GM12878 (cell line): ENCODE measurements around the gene ZBTB48. TPM values are rescaled to one million over a fixed set of nuclear protein-coding genes. Genes with fewer than 3 reads are reported as not detected.

Experiments used
- ATAC-seq: fragments of 200-7000 bp; cut with Tn5 transposase; 3 replicates; pipeline ENCODE4 v1.9.1; 2020; ENCODE audit warnings: mild to moderate bottlenecking, moderate library complexity
- BruUV-seq: library from RNA; stranded (reverse); fragments of 400-500 nt; replicated peaks from 2 replicates; lab custom pipeline; 2021; lab: Mats Ljungman, UMichigan
- CTCF ChIA-PET: fragments of 300-600 bp; sonication (Branson Sonifier 250); formaldehyde crosslinking; extraction: SDS; loops from one replicate; lab custom pipeline; 2021; ENCODE audit warnings: inconsistent platforms; lab: Yijun Ruan, JAX
- POLR2A ChIA-PET: fragments of 350-600 bp; formaldehyde crosslinking; extraction: SDS; loops from one replicate; lab custom pipeline; 2021; ENCODE audit warnings: inconsistent platforms; lab: Charles Lee
- RAD21 ChIA-PET: fragments of 300-600 bp; sonication (Branson Sonifier 250); formaldehyde crosslinking; loops from one replicate; lab custom pipeline; 2023; ENCODE audit warnings: antibody characterized with exemption; ENCODE audit not compliant: unreplicated experiment; lab: Charles Lee
- SMC1A ChIA-PET: fragments of 300-600 bp; sonication (Branson Sonifier 250); formaldehyde crosslinking; loops from one replicate; lab custom pipeline; 2023; ENCODE audit not compliant: unreplicated experiment, uncharacterized antibody; lab: Charles Lee
- DNase-seq: peaks from one replicate; pipeline ENCODE4 v3.0.0-alpha.2; 2011; ENCODE audit warnings: low read depth, low spot score
- FAIRE-seq: peaks from 3 replicates; lab custom pipeline; 2011; peaks lifted over from hg19 to GRCh38; lab: Jason Lieb, UNC
- H2AFZ ChIP-seq: 2 replicates; pipeline ENCODE4 v1.6.0; 2011; ENCODE audit warnings: low read depth, low read length, control low read depth; ENCODE audit not compliant: control insufficient read depth
- H3K27ac ChIP-seq: 2 replicates; pipeline ENCODE4 v1.5.1; 2011; ENCODE audit warnings: control low read depth; ENCODE audit not compliant: control insufficient read depth, insufficient read depth
- H3K27me3 ChIP-seq, 2 experiments: replicated peaks in 1 of 2; 2 replicates each; pipeline versions ENCODE4 v1.6.0 to v1.6.1; 2011; ENCODE audit warnings: low read length in 1 of 2; ENCODE audit not compliant: control insufficient read depth in 2 of 2, insufficient read depth in 2 of 2
- H3K36me3 ChIP-seq, 2 experiments: 2 replicates each; pipeline ENCODE4 v1.5.1; 2011; ENCODE audit warnings: low read length in 1 of 2; ENCODE audit not compliant: control insufficient read depth in 2 of 2, insufficient read depth in 2 of 2
- H3K4me1 ChIP-seq: 2 replicates; pipeline ENCODE4 v1.6.1; 2011; ENCODE audit warnings: mild to moderate bottlenecking, low read length, moderate library complexity, mixed read lengths; ENCODE audit not compliant: control insufficient read depth, insufficient read depth
- H3K4me2 ChIP-seq: 2 replicates; pipeline ENCODE4 v1.6.0; 2011; ENCODE audit warnings: control low read depth; ENCODE audit not compliant: control insufficient read depth, insufficient read depth
- H3K4me3 ChIP-seq: fragments of 200-600 bp; sonication (generic); 2 replicates; pipeline ENCODE4 v1.5.1; 2016
- H3K79me2 ChIP-seq: 2 replicates; pipeline ENCODE4 v1.6.0; 2011; ENCODE audit warnings: low read length; ENCODE audit not compliant: control insufficient read depth, insufficient read depth
- H3K9ac ChIP-seq: 2 replicates; pipeline ENCODE4 v1.8.0; 2011; ENCODE audit warnings: low read length, control low read depth, mixed read lengths; ENCODE audit not compliant: control insufficient read depth, insufficient read depth
- H3K9me3 ChIP-seq: replicated peaks from 3 replicates; pipeline ENCODE4 v1.5.1; 2011; ENCODE audit warnings: mild to moderate bottlenecking, low read length; ENCODE audit not compliant: control insufficient read depth, insufficient read depth
- H4K20me1 ChIP-seq: 2 replicates; pipeline ENCODE4 v1.6.0; 2011; ENCODE audit not compliant: control insufficient read depth, insufficient read depth
- CHD4 ChIP-seq: fragments of 200-600 bp; sonication (generic); IDR thresholded peaks from 2 replicates; pipeline ENCODE4 v1.6.1; 2016; ENCODE audit warnings: mild to moderate bottlenecking
- HCFC1 ChIP-seq: fragments of 150-350 bp; IDR thresholded peaks from 2 replicates; pipeline ENCODE4 v1.6.1; 2014; ENCODE audit warnings: low read length
- MEF2A ChIP-seq: IDR thresholded peaks from 2 replicates; pipeline ENCODE4 v1.6.1; 2011; ENCODE audit warnings: low read depth, mild to moderate bottlenecking, low read length, moderate library complexity; ENCODE audit not compliant: insufficient read depth
- NFXL1 ChIP-seq: fragments of 450-650 bp; IDR thresholded peaks from 2 replicates; pipeline ENCODE4 v1.6.1; 2017; ENCODE audit warnings: antibody characterized with exemption, mild to moderate bottlenecking, borderline replicate concordance
- RAD21 ChIP-seq: IDR thresholded peaks from 2 replicates; pipeline ENCODE4 v1.6.1; 2011; ENCODE audit warnings: mild to moderate bottlenecking, low read depth, low read length, moderate library complexity; ENCODE audit not compliant: insufficient read depth
- SMAD1 ChIP-seq: fragments of 450-650 bp; IDR thresholded peaks from 2 replicates; pipeline ENCODE4 v1.6.1; 2018; ENCODE audit warnings: mild to moderate bottlenecking, low read depth; ENCODE audit not compliant: partially characterized antibody
- TCF7 ChIP-seq: IDR thresholded peaks from 2 replicates; pipeline ENCODE4 v1.6.1; 2014; ENCODE audit warnings: antibody characterized with exemption, borderline replicate concordance
- ZNF622 ChIP-seq: fragments of 450-650 bp; IDR thresholded peaks from 2 replicates; pipeline ENCODE4 v1.6.1; 2017; ENCODE audit warnings: mild to moderate bottlenecking, inconsistent platforms
- WGBS: methylation state at CpG from one replicate; pipeline ENCODE4 v1.1.6; 2016; ENCODE audit warnings: low lambda C conversion rate; ENCODE audit not compliant: insufficient replicate concordance, insufficient coverage; ENCODE audit errors: missing lambda C conversion rate; 5-methylcytosine and 5-hydroxymethylcytosine counted together
- in situ Hi-C: fragments of 300-500 bp; cut with MboI; formaldehyde crosslinking; loops from 9 replicates; pipeline ENCODE4 v1.14.3; 2018; ENCODE audit warnings: mixed read lengths
- intact Hi-C: fragments of 100-400 bp; cut with micrococcal nuclease; formaldehyde crosslinking; loops from one replicate; pipeline ENCODE4 v1.14.2; 2022; ENCODE audit not compliant: unreplicated experiment
- polyA plus RNA-seq, 11 experiments: library from polyadenylated mRNA; depleted of rRNA in 4 of 11; unstranded in 6 of 11; stranded (reverse) in 5 of 11; fragments of >200 nt; fragmentation: Nextera tagmentation in 4 of 11; fragmentation: Illumina TruSeq in 1 of 11; extraction: Ambion mirVana in 4 of 11; extraction: Trizol in 1 of 11; gene quantifications; 1 replicate in 1 of 11; 2 replicates in 10 of 11; pipeline versions ENCODE4 v1.2.1 to v1.2.3, GENCODE V29; 2011 to 2016; ENCODE audit warnings: inconsistent platforms in 2 of 11, missing spikeins in 2 of 11, low read depth in 1 of 11
- total RNA-seq, 4 experiments: library from RNA; depleted of rRNA in 3 of 4; stranded (reverse); fragments of >200 nt in 3 of 4; fragmentation: Illumina TruSeq in 1 of 4; extraction: Trizol in 1 of 4; gene quantifications; 2 replicates each; pipeline versions ENCODE4 v1.2.1 to v1.2.3, GENCODE V29; 2013 to 2021
- TF ChIP-seq, protein P1 (sequence below): fragments of 450-650 bp; IDR thresholded peaks from 2 replicates; pipeline ENCODE4 v1.6.1; 2017; ENCODE audit warnings: low read depth, mild to moderate bottlenecking, moderate library complexity

The ZBTB48 gene
- total and polyA plus RNA-seq, 10 of the 15 experiments (the other 5 are each of a cell fraction or from before 2014, with no cell fraction given): 1.00 to 25.3 (median 16.7) TPM

DNA sequence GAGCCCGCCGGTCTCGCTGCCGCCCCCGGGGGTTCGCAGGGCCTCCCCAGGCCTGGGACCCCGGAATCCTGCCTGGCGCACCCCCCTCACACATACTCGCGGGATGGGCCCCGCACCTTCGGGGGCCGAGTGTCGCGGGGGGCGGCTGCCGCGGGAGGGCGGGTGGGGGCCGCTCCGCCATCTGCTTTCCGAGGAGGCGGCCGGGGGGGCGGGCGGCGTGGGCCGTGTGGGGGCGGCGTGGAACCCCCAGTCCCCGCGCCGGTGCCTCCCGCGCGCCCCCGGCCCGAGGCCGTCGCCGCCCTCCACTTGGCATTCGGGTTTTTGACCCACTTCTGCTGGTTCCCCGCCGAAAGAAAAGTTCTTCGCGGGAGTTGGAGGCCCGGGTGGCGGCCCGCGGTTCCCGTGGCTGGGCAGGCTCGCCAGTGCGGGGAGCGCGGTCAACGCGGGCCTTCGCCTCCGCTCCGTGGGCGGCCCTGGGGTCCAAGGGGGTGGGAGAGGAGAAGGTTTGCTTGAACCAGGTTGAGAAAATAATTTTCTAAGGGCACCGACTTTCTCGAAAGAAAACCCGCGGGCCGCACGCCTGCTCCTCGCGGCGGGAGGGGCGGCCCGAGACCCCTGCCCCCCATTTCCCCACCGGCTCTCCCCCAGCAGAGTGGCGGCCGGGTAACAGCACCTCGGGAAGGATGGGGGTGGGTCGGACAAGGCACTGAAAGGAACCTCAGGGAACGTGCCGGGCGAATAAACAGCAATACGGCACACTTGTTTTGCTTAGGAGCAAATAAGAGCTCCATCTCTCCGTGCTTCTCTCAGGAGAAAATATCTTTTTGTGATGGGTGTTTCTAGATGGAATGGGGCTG lies 35.4 kb downstream of the ZBTB48 start (continued):
- TF ChIP-seq MEF2A: no peak
- no peak for TF ChIP-seq TCF7
- no peak for TF ChIP-seq RAD21
- no peak for TF ChIP-seq NFXL1

DNA sequence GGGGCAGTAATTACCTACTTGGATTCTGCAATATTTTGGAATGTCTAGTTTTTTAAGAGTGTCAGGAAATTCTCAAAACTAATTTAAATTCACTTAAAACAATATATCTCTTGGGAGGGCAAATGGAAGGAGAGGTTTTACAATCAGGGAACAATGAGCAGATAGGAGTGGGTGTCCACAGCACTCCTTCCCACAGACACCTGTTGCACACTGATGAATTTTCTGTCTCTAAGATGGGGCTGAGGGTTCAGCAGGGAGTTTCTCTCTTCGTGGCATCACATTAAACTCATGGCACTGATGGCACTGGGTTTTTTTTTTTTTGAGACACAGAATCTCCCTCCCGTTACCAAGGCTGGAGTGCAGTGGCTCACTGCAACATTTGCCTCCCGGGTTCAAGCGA lies 39.3 kb downstream of the ZBTB48 start:
- in situ Hi-C loops: no loop called here
- H3K4me2 ChIP-seq: no peak overlapping the region
- TF ChIP-seq HCFC1: no peak
- TF ChIP-seq, protein P1, sequence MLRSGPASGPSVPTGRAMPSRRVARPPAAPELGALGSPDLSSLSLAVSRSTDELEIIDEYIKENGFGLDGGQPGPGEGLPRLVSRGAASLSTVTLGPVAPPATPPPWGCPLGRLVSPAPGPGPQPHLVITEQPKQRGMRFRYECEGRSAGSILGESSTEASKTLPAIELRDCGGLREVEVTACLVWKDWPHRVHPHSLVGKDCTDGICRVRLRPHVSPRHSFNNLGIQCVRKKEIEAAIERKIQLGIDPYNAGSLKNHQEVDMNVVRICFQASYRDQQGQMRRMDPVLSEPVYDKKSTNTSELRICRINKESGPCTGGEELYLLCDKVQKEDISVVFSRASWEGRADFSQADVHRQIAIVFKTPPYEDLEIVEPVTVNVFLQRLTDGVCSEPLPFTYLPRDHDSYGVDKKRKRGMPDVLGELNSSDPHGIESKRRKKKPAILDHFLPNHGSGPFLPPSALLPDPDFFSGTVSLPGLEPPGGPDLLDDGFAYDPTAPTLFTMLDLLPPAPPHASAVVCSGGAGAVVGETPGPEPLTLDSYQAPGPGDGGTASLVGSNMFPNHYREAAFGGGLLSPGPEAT: no peak
- no peak for TF ChIP-seq ZNF622
- no peak for TF ChIP-seq SMAD1
- TF ChIP-seq CHD4: no peak
- ATAC-seq (no peak), FAIRE-seq (no peak), DNase-seq (no peak)
- H4K20me1 ChIP-seq: no peaks in the 10 kb centered on the region
- H3K9ac ChIP-seq: no peak overlapping the region
- no peaks in the 10 kb centered on the region for H3K4me1 ChIP-seq
- WGBS: 100% methylated on average over 4 of the region's 4 CpGs
- intact Hi-C loops: loop anchor here (10.0 kb wide), 1 partner anchor 166 kb away; the partner anchor contains the start of gene CAMTA1
- no peaks in the 10 kb centered on the region for H3K27me3 ChIP-seq
- BruUV-seq: no TSS peak
- H3K9me3 ChIP-seq: no peaks in the 10 kb centered on the region
- peaks cover 9 to 19% of the 10 kb centered on the region in 2 experiments; a peak in 3 of 4 replicates for H3K36me3 ChIP-seq
- ChIA-PET POLR2A (interaction anchor here (1.0 kb wide), 1 partner anchor 106 kb away, joined by 3 read pairs; no protein-coding TSS in a partner anchor), RAD21 (no interaction called here), CTCF (no interaction called here), SMC1A (no interaction called here)
- peaks cover 18% of the 10 kb centered on the region for H3K79me2 ChIP-seq
- no peak overlapping the region for H2AFZ ChIP-seq
- no peak overlapping the region for H3K27ac ChIP-seq
- no peak overlapping the region for H3K4me3 ChIP-seq
